ENCODE data around the gene STX8. TPM values are rescaled to one million over a fixed set of nuclear protein-coding genes. Genes with fewer than 3 reads are reported as not detected.

STX8 gene
- total RNA-seq, 1 experiment from 2014 or later, result 50.3 TPM

GRCh38 chr17:9499041-9499440 is 76.6 kb downstream of the STX8 start:
- TF ChIP-seq POLR2AphosphoS5 (IDR thresholded peaks at IDR 0.05; ENCODE audit: low read depth, low read length), result no peak
- TF ChIP-seq, protein P1, sequence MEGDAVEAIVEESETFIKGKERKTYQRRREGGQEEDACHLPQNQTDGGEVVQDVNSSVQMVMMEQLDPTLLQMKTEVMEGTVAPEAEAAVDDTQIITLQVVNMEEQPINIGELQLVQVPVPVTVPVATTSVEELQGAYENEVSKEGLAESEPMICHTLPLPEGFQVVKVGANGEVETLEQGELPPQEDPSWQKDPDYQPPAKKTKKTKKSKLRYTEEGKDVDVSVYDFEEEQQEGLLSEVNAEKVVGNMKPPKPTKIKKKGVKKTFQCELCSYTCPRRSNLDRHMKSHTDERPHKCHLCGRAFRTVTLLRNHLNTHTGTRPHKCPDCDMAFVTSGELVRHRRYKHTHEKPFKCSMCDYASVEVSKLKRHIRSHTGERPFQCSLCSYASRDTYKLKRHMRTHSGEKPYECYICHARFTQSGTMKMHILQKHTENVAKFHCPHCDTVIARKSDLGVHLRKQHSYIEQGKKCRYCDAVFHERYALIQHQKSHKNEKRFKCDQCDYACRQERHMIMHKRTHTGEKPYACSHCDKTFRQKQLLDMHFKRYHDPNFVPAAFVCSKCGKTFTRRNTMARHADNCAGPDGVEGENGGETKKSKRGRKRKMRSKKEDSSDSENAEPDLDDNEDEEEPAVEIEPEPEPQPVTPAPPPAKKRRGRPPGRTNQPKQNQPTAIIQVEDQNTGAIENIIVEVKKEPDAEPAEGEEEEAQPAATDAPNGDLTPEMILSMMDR (IDR thresholded peaks at IDR 0.05), result no peak
- TF ChIP-seq, protein P2, sequence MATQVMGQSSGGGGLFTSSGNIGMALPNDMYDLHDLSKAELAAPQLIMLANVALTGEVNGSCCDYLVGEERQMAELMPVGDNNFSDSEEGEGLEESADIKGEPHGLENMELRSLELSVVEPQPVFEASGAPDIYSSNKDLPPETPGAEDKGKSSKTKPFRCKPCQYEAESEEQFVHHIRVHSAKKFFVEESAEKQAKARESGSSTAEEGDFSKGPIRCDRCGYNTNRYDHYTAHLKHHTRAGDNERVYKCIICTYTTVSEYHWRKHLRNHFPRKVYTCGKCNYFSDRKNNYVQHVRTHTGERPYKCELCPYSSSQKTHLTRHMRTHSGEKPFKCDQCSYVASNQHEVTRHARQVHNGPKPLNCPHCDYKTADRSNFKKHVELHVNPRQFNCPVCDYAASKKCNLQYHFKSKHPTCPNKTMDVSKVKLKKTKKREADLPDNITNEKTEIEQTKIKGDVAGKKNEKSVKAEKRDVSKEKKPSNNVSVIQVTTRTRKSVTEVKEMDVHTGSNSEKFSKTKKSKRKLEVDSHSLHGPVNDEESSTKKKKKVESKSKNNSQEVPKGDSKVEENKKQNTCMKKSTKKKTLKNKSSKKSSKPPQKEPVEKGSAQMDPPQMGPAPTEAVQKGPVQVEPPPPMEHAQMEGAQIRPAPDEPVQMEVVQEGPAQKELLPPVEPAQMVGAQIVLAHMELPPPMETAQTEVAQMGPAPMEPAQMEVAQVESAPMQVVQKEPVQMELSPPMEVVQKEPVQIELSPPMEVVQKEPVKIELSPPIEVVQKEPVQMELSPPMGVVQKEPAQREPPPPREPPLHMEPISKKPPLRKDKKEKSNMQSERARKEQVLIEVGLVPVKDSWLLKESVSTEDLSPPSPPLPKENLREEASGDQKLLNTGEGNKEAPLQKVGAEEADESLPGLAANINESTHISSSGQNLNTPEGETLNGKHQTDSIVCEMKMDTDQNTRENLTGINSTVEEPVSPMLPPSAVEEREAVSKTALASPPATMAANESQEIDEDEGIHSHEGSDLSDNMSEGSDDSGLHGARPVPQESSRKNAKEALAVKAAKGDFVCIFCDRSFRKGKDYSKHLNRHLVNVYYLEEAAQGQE (IDR thresholded peaks at IDR 0.05; ENCODE audit: insufficient read depth in 1 of 2, low read depth in 2 of 2, low read length in 1 of 2), result no peak
- TF ChIP-seq TCF7L2 (IDR thresholded peaks at IDR 0.05; ENCODE audit: low read depth, low read length), result no peak
- intact Hi-C loops (cut with micrococcal nuclease; ENCODE audit: unreplicated experiment), result no loop called here

DNA sequence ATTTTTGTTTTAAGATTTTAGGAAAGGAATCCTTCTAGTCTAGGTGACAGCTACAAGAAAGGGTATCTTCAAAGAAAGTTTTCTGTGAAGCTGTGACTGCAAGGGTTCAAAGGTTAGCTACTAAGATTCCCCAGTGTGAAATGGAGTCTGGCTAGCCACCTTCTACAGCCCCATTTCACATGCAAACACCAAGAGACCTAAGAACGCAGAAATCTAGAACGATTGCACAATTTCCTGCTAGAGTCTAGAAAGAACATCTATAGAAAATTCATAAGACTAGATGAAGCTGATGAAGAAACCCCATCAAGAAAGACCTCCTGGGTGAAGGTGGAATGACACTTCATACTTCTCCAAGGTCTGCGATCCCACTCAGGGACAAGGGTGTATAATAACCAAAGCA is 77.1 kb downstream of the STX8 start:
- Histone ChIP-seq H3K27me3 (ENCODE audit: control insufficient read depth, insufficient read depth, low read length) (no peaks in the 10 kb centered on the region), H3K4me3 (ENCODE audit: low read depth in 2 of 2, low read length in 2 of 2) (no peak overlapping the region), H3K4me1 (ENCODE audit: control insufficient read depth, insufficient read depth, low read length) (no peaks in the 10 kb centered on the region), H3K36me3 (ENCODE audit: control insufficient read depth, insufficient read depth, low read length) (no peaks in the 10 kb centered on the region), H3K27ac (ENCODE audit: low read length) (no peak overlapping the region), H3K9me3 (ENCODE audit: control insufficient read depth, insufficient read depth, low read depth, low read length) (no peaks in the 10 kb centered on the region)
- TF ChIP-seq POLR2AphosphoS5 (IDR thresholded peaks at IDR 0.05; ENCODE audit: low read depth, low read length) (no peak), TCF7L2 (IDR thresholded peaks at IDR 0.05; ENCODE audit: low read depth, low read length) (no peak), SIN3A (IDR thresholded peaks at IDR 0.05; ENCODE audit: borderline replicate concordance, insufficient read depth, low read depth, low read length) (no peak)
- TF ChIP-seq, protein P1 (IDR thresholded peaks at IDR 0.05), result no peak
- TF ChIP-seq, protein P2 (IDR thresholded peaks at IDR 0.05; ENCODE audit: insufficient read depth in 1 of 2, low read depth in 2 of 2, low read length in 1 of 2), result no peak
- no TSS peak for BruUV-seq (replicated peaks)
- in situ Hi-C loops (cut with HindIII; ENCODE audit: low pct_unique_long_range_greater_than_20kb, low sequenced_read_pairs), result no loop called here
- no peak for DNase-seq (ENCODE audit: low read depth, low spot score)
- ChIA-PET POLR2A (no interaction called here), CTCF (no interaction called here)
- intact Hi-C loops (cut with micrococcal nuclease; ENCODE audit: unreplicated experiment), result no loop called here
- no peak for ATAC-seq

More at GRCh38 chr17:9499041-9499440, 76.6 kb downstream of the STX8 start:
- ATAC-seq, result no peak
- Histone ChIP-seq H3K36me3 (ENCODE audit: control insufficient read depth, insufficient read depth, low read length) (no peaks in the 10 kb centered on the region), H3K27ac (ENCODE audit: low read length) (no peak overlapping the region), H3K4me1 (ENCODE audit: control insufficient read depth, insufficient read depth, low read length) (no peaks in the 10 kb centered on the region), H3K4me3 (ENCODE audit: low read depth in 2 of 2, low read length in 2 of 2) (no peak overlapping the region), H3K9me3 (ENCODE audit: control insufficient read depth, insufficient read depth, low read depth, low read length) (no peaks in the 10 kb centered on the region), H3K27me3 (ENCODE audit: control insufficient read depth, insufficient read depth, low read length) (no peaks in the 10 kb centered on the region)
- BruUV-seq (replicated peaks), result no TSS peak
- in situ Hi-C loops (cut with HindIII; ENCODE audit: low pct_unique_long_range_greater_than_20kb, low sequenced_read_pairs), result no loop called here
- CTCF ChIA-PET, result no interaction called here
- POLR2A ChIA-PET, result no interaction called here
- no peak for DNase-seq (ENCODE audit: low read depth, low spot score)
